GM19452 (cell line): ENCODE results near the gene MYO1H.
"Not testable (repeated sequence)": the region's sequence is repeated elsewhere in the genome, so short reads cannot be mapped to it uniquely, and the experiment has no call there.

ENCODE experiments used
- ATAC-seq: cut with Tn5 transposase; IDR thresholded peaks from one replicate; pipeline ENCODE4 v1.9.1; 2021; ENCODE audit not compliant: unreplicated experiment

The MYO1H gene

GRCh38 chr12:109345428-109345827, 2.3 kb upstream of the MYO1H start:
- no peak for ATAC-seq

DNA sequence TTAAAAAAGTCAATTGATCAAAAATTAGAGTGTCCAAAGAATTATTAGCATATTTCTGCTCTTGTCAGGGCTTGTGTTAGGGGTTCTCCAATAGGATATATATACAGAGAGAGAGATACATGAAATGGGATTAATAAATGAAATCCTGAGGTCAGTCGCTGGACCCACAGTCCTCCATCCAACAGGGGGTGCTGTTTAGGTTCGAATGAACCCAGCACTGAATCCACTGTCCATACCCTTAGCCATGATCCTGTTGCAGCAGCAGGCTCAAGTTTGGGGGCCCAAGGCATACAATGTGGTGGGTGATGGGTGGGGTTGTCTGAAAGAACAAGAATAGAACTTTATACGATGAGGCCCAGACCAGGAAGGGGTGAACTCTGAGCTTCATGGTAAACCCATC, 780 bp upstream of the MYO1H start:
- no peak for ATAC-seq

DNA sequence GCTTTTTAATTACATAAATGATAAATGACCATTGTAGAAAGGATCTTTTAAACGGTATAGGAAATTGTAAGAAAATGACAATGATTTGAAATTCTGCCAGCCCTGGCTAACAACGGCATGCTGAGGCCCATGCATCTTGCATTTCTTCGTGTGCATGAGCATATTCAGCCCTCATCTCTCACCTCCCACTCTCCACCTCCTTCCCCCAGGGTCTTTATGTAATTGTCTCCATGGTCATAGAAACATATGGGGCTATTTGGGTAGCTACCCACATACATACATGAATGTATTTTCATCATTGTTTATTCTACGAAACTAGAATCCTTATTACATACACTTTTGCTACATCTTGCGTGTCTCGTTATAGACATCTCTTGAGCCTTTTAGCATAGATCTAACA, 4.5 kb downstream of the MYO1H start:
- ATAC-seq = no peak

DNA sequence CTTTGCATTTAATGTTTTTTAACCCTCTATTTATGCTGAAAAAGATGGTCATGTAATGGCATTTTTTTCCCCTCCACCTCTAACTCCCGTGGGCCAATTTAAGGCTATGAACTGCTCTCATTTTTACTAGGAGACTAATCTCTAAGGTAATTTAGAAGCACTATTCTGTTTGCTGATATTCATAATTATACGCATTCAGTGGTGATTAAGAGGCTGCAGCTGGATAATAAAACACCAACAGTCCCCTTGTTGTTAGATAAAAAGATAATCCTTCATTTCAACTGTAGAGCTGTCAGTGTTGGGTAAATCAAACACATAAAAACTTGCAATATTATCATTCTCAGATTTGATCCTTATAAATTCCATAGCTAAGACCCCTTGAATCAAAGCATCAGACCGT, 8.9 kb downstream of the MYO1H start:
- ATAC-seq = no peak

DNA sequence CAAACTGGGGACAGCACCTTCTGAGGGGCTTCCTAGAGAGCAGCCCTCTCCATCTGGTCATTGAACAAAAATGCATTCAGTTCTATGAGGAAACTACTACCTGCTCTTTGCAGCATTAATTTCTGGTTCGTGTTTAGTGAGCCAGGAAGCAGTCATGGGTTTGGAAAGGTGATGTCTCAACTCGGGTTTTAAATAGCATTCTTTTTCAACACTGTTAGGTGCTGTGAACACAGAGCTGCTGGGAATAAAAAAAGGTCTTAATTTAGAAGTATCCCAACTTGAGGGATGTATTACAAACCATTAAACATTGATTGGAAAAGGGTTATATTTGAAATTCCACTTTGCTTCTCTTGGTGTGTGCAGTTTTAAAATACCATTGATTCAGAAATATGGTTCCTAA, 9.3 kb downstream of the MYO1H start:
- ATAC-seq = no peak

DNA sequence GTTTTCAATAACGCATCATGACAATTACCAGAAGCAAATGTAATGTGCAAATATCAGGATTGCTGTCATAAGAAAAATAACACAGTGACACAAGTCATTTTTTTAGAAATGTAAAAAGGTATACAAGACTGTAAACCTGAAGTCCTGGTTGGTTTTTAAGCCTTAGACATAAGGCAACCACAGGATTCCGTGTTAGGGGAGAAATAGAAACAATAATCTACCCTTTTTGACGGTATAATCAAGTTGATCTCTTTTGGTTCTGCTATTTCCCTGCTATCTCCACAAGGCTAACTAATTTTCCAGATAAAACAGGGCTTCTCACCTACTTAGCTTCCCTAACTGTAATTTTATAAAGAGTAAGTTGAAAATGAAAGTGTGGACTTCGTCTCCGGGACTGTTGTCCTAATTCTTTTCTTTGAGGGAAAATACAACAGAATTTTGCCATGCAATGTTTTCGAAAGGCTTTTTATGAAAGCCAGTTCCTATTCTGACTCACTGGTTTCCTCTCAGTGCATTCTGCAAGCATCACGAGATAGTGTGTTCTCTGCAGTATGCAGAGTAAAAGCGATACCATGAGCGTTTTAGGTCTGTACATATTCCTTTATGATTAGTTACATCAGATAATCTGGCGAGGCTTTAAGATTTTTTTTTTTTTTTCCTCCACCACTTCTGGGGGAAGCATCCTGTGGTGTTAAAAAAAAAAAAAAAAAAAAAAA, 10.6 kb downstream of the MYO1H start:
- peak; percentile 74 for ATAC-seq

DNA sequence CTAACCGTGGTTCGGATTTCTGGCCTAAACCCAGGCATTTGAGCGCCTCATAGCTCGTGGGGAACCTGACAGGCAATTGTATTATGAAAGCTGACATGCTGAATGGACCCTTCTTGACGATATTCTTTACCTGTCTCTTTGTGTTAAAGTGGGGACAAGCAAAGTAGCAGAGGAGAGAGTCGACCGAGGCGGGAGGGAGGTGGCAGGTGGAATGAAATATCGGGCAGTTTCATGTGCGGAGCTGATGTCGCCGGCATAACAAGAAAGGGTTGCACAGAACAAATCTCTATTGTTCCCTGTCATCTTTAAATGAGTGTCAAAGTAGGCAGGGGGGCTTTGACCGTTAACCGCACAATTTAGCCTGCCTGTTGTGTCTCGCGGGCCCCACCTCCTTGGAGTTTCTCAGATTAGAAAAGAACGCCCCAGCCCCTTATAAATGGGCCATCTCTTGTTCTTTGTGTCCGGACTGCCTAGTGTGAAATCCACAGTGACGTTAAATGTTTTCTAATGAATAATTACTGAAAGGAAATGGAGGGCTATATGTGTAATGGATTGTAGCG, 11.5 kb downstream of the MYO1H start:
- no peak for ATAC-seq

DNA sequence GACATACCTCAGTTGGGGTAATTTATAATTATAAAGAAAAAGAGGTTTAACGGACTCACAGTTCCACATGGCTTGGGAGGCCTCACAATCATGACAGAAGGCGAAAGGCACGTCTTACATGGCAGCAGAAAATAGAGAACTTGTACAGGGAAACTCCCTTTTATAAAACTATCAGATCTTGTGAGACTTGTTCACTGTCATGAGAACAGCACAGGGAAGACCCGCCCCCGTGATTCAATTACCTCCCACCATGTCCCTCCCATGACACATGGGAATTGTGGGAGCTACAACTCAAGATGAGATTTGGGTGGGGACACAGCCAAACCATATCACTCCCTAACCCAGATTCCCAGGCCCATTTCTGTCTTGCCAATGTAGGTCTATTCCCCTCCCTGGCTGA, 22.1 kb downstream of the MYO1H start:
- no peak for ATAC-seq

DNA sequence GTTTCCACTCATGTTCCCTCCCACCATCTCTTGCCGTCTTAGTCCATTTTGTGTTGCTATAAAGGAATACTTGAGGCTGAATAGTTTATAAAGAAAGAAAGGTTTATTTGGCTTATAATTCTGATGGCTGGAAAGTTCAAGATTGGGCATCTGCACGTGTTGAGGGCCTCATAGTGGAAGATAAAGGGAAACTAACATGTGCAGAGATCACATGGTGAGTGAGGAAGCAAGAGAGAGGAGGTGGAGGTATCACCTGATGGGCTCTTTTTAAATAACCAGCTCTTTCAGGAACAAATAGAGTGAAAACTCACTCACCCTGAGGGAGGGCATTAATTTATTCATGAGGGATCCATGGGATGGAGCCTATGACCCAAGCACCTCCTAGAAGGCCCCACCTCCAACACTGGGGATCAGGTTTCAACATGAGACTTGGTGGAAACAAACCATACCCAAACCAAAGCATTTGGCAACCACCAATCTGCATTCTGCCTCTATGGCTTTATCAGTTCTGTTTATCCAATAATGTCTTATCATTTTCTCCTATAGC, 29.5 kb downstream of the MYO1H start:
- no peak for ATAC-seq

- ATAC-seq = no peak
Measured at GRCh38 chr12:109378569-109378968, 30.9 kb downstream of the MYO1H start.

DNA sequence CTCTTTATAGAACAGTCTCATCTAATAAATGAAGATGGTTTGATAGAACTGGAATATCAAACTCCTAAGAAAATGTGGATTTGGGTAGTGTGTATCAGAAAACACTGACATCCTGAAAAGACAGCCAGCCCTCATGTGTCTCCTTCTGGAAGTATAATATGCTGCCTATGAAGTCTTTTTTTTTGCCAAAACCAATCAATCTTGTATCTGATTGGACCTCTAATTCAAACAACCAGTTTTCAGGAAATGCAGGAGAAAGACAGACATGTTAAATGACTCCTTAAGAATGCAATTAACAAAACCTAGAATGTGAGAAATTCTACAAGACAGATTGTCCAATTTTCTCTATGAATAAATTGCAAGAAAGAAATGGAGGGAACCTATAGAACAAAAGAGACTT, 34.3 kb downstream of the MYO1H start:
- ATAC-seq = no peak

GRCh38 chr12:109383240-109383639, 35.5 kb downstream of the MYO1H start:
- no peak for ATAC-seq

- no peak for ATAC-seq
Measured at GRCh38 chr12:109385339-109386058, 37.8 kb downstream of the MYO1H start.

DNA sequence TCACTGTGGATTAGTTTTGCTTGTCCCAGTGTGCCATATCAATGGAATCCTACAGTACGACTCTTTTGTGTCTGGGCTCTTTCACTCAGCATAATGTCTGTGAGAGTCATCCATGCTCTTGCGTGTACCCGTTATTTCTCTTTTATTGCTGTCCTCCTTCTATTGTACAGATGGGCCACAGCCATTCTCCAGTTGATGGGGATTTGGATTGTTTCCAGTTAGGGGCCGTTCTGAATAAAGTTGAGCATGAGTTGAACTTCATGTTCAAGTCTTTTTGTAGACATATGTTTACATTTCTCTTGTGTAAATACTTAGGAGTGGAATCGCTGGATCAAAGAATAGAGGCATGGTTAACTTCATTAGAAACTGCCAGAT, 38.3 kb downstream of the MYO1H start:
- no peak for ATAC-seq

- no peak for ATAC-seq
Measured at GRCh38 chr12:109387425-109388166, 39.9 kb downstream of the MYO1H start.

GRCh38 chr12:109388167-109388563, 40.5 kb downstream of the MYO1H start:
- ATAC-seq = no peak

GRCh38 chr12:109389146-109389545, 41.4 kb downstream of the MYO1H start:
- no peak for ATAC-seq

GRCh38 chr12:109393437-109394345, 46.0 kb downstream of the MYO1H start:
- ATAC-seq = no peak

DNA sequence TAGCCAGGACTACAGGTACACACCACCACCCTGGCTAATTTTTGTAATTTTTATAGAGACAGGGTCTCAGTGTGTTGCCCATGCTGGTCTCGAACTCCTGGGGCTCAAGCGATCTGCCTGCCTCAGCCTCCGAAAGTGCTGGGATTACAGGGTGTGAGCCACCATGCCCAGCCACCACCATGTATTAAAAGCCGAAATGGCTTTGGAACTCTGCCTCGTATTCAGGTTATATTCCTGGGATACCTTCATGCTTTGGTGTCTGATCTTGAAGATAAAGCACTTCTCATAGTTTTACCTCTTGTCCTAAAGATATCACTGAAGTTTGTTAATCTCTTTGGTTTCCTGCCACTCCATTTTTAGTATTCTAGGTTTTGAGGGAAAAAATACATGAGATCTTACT, 47.2 kb downstream of the MYO1H start:
- ATAC-seq = no peak

DNA sequence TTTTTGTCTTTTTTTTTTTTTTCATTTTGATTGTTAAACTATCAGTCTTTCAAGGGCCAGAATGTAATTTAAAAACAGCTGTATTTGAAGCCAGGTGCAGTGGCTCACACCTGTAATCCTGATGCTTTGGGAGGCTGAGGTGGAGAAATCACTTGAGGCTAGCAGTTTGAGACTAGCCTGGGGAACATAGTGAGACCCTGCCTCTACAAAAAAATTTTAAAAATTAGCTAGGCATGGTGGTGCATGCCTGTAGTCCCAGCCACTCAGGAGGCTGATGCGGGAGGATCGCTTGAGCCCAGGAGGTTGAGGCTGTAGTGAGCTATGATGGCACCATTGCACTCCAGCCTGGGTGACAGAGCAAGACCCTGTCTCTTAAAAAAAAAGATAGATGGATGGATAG, 57.1 kb downstream of the MYO1H start:
- not testable (repeated sequence) for ATAC-seq
